Neuronal stem cell (in vitro differentiated cells): ENCODE measurements around the gene ROCK2.
"Not testable (repeated sequence)": the region's sequence is repeated elsewhere in the genome, so short reads cannot be mapped to it uniquely, and the experiment has no call there.

Source experiments
- DNase-seq: peaks from one replicate; pipeline ENCODE4 v3.0.0-alpha.2; 2013; ENCODE audit warnings: low spot score
- H2AFZ ChIP-seq: one replicate; pipeline ENCODE4 v1.6.1; 2013; ENCODE audit warnings: mild to moderate bottlenecking, low read length, inconsistent platforms
- H2AK5ac ChIP-seq: 2 replicates; pipeline ENCODE4 v1.6.1; 2013; ENCODE audit warnings: low read depth, mild to moderate bottlenecking, inconsistent platforms, low read length, moderate library complexity, mixed read lengths
- H2BK120ac ChIP-seq: 2 replicates; pipeline ENCODE4 v1.6.1; 2013; ENCODE audit warnings: low read depth, mild to moderate bottlenecking, inconsistent platforms, low read length, moderate library complexity, mixed read lengths
- H2BK12ac ChIP-seq: one replicate; pipeline ENCODE4 v1.6.1; 2013; ENCODE audit warnings: low read length, inconsistent platforms
- H2BK15ac ChIP-seq: 2 replicates; pipeline ENCODE4 v1.6.1; 2013; ENCODE audit warnings: mild to moderate bottlenecking, low read length, inconsistent platforms, mixed read lengths
- H2BK5ac ChIP-seq: one replicate; pipeline ENCODE4 v1.6.1; 2013; ENCODE audit warnings: inconsistent platforms, mild to moderate bottlenecking, low read length, moderate library complexity
- H3K14ac ChIP-seq: one replicate; pipeline ENCODE4 v1.6.1; 2013; ENCODE audit warnings: low read length, inconsistent platforms
- H3K18ac ChIP-seq: 2 replicates; pipeline ENCODE4 v1.6.1; 2013; ENCODE audit warnings: low read length, inconsistent platforms
- H3K23ac ChIP-seq: 2 replicates; pipeline ENCODE4 v1.6.1; 2013; ENCODE audit warnings: low read depth, mild to moderate bottlenecking, mixed read lengths, low read length, inconsistent platforms; ENCODE audit not compliant: poor library complexity
- H3K27ac ChIP-seq: replicated peaks from 3 replicates; pipeline ENCODE4 v1.5.1; 2013; ENCODE audit warnings: low read length, inconsistent platforms
- H3K27me3 ChIP-seq, 3 experiments: 2 replicates each; pipeline ENCODE4 v1.6.1; 2013; ENCODE audit warnings: low read length in 3 of 3, mild to moderate bottlenecking in 2 of 3, inconsistent platforms in 1 of 3, low read depth in 1 of 3, mixed read lengths in 1 of 3, moderate library complexity in 1 of 3; ENCODE audit not compliant: control insufficient read depth in 3 of 3, insufficient read depth in 3 of 3
- H3K36me3 ChIP-seq, 2 donors: replicated peaks in 1 of 2; 2 replicates each; pipeline ENCODE4 v1.6.1; 2013; ENCODE audit warnings: low read length in 2 of 2; ENCODE audit not compliant: control insufficient read depth in 2 of 2, insufficient read depth in 2 of 2
- H3K4ac ChIP-seq: 2 replicates; pipeline ENCODE4 v1.6.1; 2013; ENCODE audit warnings: inconsistent platforms, mild to moderate bottlenecking, low read length, moderate library complexity
- H3K4me1 ChIP-seq, 2 donors: 1 replicate in 1 of 2; 2 replicates in 1 of 2; pipeline ENCODE4 v1.6.1; 2013; ENCODE audit warnings: low read length in 2 of 2, low read depth in 1 of 2; ENCODE audit not compliant: control insufficient read depth in 2 of 2, insufficient read depth in 1 of 2
- H3K4me2 ChIP-seq: one replicate; pipeline ENCODE4 v1.6.1; 2013; ENCODE audit warnings: mild to moderate bottlenecking, low read length, inconsistent platforms; ENCODE audit not compliant: insufficient read depth, poor library complexity, severe bottlenecking
- H3K4me3 ChIP-seq, 2 donors: 2 replicates each; pipeline ENCODE4 v1.5.1; 2013; ENCODE audit warnings: low read length in 2 of 2, mild to moderate bottlenecking in 2 of 2, inconsistent platforms in 1 of 2, moderate library complexity in 1 of 2
- H3K79me1 ChIP-seq: one replicate; pipeline ENCODE4 v1.6.1; 2013; ENCODE audit warnings: low read depth, mild to moderate bottlenecking, inconsistent platforms, low read length, moderate library complexity
- H3K9ac ChIP-seq: one replicate; pipeline ENCODE4 v1.6.1; 2013; ENCODE audit warnings: mild to moderate bottlenecking, low read depth, low read length, inconsistent platforms; ENCODE audit not compliant: poor library complexity
- H3K9me3 ChIP-seq, 2 donors: replicated peaks in 1 of 2; 2 replicates each; pipeline versions ENCODE3 to v1.6.1; 2013; ENCODE audit warnings: low read length in 2 of 2, mild to moderate bottlenecking in 2 of 2, inconsistent platforms in 1 of 2, low read depth in 1 of 2, mixed read lengths in 1 of 2, moderate library complexity in 1 of 2; ENCODE audit not compliant: control insufficient read depth in 2 of 2, insufficient read depth in 1 of 2
- H4K8ac ChIP-seq: one replicate; pipeline ENCODE4 v1.6.1; 2013; ENCODE audit warnings: low read depth, mild to moderate bottlenecking, inconsistent platforms, low read length, moderate library complexity
- H4K91ac ChIP-seq: one replicate; pipeline ENCODE4 v1.6.1; 2013; ENCODE audit warnings: low read length, low read depth, mild to moderate bottlenecking, inconsistent platforms; ENCODE audit not compliant: poor library complexity
- WGBS, 2 donors: extraction: QIAGEN DNeasy Blood & Tissue Kit; methylation state at CpG; one replicate each; pipeline ENCODE4 v1.1.7; 2013; ENCODE audit warnings: missing lambda C conversion rate in 2 of 2, mixed read lengths in 1 of 2; ENCODE audit not compliant: insufficient read length in 2 of 2, insufficient replicate concordance in 1 of 2; ENCODE audit errors: extremely low coverage in 2 of 2; 5-methylcytosine and 5-hydroxymethylcytosine counted together

The ROCK2 gene

DNA sequence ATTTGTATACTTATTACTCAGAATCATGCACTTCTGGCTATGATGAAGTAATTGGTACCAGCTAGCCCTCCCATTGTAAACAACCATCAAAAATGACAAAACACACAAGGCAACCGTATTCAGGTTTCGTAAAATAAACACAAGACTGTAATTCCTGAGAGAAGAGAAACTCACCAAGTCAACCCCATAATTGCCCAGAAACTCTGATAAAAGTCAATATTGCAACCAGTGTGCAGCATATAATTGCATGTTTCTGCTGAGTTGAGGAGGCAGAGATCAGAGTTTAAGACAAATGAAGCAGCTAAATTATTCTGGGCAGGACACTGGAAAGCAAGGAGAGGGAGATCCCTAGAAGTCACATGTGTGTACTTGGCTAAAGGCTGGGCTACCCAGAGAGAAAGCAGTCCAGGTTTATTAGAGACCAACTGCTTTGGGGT is 90.3 kb downstream of the ROCK2 start:
- Histone ChIP-seq H2BK12ac (no peak overlapping the region), H3K9ac (no peak overlapping the region), H3K4me1 (no peaks in the 10 kb centered on the region), H3K36me3 (peaks cover 3 to 39% of the 10 kb centered on the region in 2 donors), H2BK15ac (no peak overlapping the region), H3K4ac (no peak overlapping the region), H3K9me3 (peaks cover 0 to 4% of the 10 kb centered on the region in 2 donors), H3K14ac (no peak overlapping the region), H4K91ac (no peak overlapping the region), H3K4me2 (no peak overlapping the region), H2AK5ac (no peak overlapping the region), H3K27ac (no peak overlapping the region), H3K79me1 (no peaks in the 10 kb centered on the region), H3K23ac (no peak overlapping the region), H2BK120ac (no peak overlapping the region), H2BK5ac (no peak overlapping the region), H3K18ac (no peak overlapping the region), H3K4me3 (no peak overlapping the region), H4K8ac (no peak overlapping the region), H3K27me3 (no peaks in the 10 kb centered on the region), H2AFZ (no peak overlapping the region)
- no peak for DNase-seq
- no CpG with 5 or more reads among the region's 2 CpGs for WGBS, 2 donors

DNA sequence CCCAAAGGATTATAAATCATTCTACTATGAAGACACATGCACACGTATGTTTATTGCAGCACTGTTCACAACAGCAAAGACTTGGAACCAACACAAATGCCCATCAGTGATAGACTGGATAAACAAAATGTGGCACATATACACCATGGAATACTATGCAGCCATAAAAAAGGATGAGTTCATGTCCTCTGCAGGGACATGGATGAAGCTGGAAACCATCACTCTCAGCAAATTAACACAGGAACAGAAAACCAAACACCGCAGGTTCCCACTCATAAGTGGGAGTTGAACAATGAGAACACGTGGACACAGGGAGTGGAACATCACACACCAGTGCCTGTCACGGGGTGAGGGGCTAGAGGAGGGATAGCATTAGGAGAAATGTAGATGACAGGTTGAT is 92.0 kb downstream of the ROCK2 start:
- not testable (repeated sequence) for H2BK15ac ChIP-seq, H3K27ac ChIP-seq, DNase-seq, H2AFZ ChIP-seq, H3K4me3 ChIP-seq, H2BK5ac ChIP-seq, H3K14ac ChIP-seq, H3K4me2 ChIP-seq, H3K4ac ChIP-seq, H3K79me1 ChIP-seq, H3K23ac ChIP-seq, H3K9ac ChIP-seq, H2AK5ac ChIP-seq, H2BK12ac ChIP-seq, H4K91ac ChIP-seq, H3K27me3 ChIP-seq, H3K9me3 ChIP-seq, H3K4me1 ChIP-seq, H3K18ac ChIP-seq, H2BK120ac ChIP-seq, H4K8ac ChIP-seq
- peaks cover 3 to 46% of the 10 kb centered on the region in 2 donors for H3K36me3 ChIP-seq
- no CpG with 5 or more reads among the region's 4 CpGs for WGBS, 2 donors

DNA sequence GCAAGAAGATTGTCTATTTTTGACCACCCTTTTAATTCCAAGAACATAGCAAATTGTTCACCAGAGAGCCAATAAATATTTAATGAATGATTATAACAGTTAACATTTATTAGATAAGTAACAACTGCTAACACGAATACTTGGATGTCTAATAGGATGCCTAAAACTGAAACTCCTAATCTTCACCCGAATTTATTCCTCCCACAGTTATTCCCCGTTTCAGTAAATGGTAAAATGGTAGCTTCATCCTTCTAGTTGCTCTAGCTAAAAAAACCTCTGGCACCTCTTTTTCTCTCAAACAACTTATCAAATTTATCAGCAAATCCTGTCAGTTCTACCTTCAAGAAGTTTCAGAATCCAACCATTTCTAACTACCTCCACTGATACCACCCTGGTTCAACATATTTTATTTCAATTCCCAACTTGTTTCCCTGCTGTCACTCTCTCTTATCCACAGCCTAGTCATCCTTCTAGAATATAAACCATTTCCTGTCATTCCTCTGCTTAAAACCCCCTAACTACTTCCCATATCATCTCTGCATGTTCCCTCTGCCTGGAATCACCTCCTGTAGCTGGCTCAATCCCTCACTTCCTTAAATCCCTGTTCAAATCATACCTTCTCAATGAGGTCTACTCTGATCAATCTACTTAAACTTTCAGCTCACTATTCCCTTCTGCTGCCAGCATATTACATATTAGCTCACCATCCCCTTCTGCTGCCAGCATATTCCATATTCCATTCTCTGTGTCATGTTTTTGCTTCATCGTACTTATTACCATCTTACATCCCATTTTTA is 93.8 kb downstream of the ROCK2 start:
- no peaks in the 10 kb centered on the region for H3K9me3 ChIP-seq
- H2BK15ac ChIP-seq: no peak overlapping the region
- no peak for DNase-seq
- no peak overlapping the region for H2BK5ac ChIP-seq
- no peak overlapping the region for H3K4ac ChIP-seq
- peaks cover 0 to 42% of the 10 kb centered on the region in 2 donors for H3K36me3 ChIP-seq
- no peak overlapping the region for H3K18ac ChIP-seq
- H2AK5ac ChIP-seq: no peak overlapping the region
- H4K8ac ChIP-seq: no peak overlapping the region
- H3K79me1 ChIP-seq: no peaks in the 10 kb centered on the region
- no peaks in the 10 kb centered on the region for H3K4me1 ChIP-seq
- H3K4me3 ChIP-seq: no peak overlapping the region
- 100% methylated on average over 1 of the region's 4 CpGs; no CpG with 5 or more reads in 1 of the 2 donors for WGBS, 2 donors
- no peak overlapping the region for H3K9ac ChIP-seq
- no peak overlapping the region for H3K14ac ChIP-seq
- H3K23ac ChIP-seq: no peak overlapping the region
- H3K4me2 ChIP-seq: no peak overlapping the region
- H3K27me3 ChIP-seq: no peaks in the 10 kb centered on the region
- no peak overlapping the region for H3K27ac ChIP-seq
- no peak overlapping the region for H4K91ac ChIP-seq
- no peak overlapping the region for H2AFZ ChIP-seq
- no peak overlapping the region for H2BK120ac ChIP-seq
- no peak overlapping the region for H2BK12ac ChIP-seq

DNA sequence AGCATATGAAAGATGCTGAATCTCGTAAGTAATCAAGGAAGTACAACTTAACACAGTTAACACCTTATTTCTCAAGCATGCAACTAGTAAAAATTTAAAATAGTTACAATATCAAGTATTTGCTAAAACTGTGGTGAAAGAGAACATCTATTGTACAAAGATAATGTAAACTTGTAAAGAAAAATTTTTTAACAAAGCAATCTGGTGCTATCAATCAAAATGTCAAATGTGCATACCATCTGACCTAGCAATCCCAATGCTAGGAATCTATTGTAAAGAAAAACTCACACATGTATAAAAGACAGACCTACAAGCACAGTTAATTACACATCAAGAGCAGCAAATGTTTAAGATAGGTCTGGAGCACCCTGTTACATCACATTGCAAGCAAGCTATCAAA is 99.1 kb downstream of the ROCK2 start:
- Histone ChIP-seq H2BK12ac (no peak overlapping the region), H3K79me1 (no peaks in the 10 kb centered on the region), H2AFZ (no peak overlapping the region), H3K36me3 (peaks cover 0 to 67% of the 10 kb centered on the region in 2 donors), H3K18ac (no peak overlapping the region), H3K4me2 (no peak overlapping the region), H3K9ac (no peak overlapping the region), H3K4ac (no peak overlapping the region), H4K8ac (no peak overlapping the region), H3K4me3 (no peak overlapping the region), H4K91ac (no peak overlapping the region), H2BK5ac (no peak overlapping the region), H3K14ac (no peak overlapping the region), H3K27me3 (no peaks in the 10 kb centered on the region), H3K4me1 (peaks cover 0 to 2% of the 10 kb centered on the region in 2 donors), H2BK15ac (no peak overlapping the region), H3K23ac (no peak overlapping the region), H2BK120ac (no peak overlapping the region), H2AK5ac (no peak overlapping the region), H3K9me3 (no peaks in the 10 kb centered on the region), H3K27ac (no peak overlapping the region)
- WGBS, 2 donors: no CpG with 5 or more reads among the region's 1 CpG
- DNase-seq: no peak
